GM21717 (cell line): Measurements from ENCODE around the gene SLC6A7.

Experiments used
- ATAC-seq: cut with Tn5 transposase; IDR thresholded peaks from one replicate; pipeline ENCODE4 v1.9.1; 2021; ENCODE audit warnings: mild to moderate bottlenecking, moderate library complexity; ENCODE audit not compliant: unreplicated experiment

Gene SLC6A7

DNA sequence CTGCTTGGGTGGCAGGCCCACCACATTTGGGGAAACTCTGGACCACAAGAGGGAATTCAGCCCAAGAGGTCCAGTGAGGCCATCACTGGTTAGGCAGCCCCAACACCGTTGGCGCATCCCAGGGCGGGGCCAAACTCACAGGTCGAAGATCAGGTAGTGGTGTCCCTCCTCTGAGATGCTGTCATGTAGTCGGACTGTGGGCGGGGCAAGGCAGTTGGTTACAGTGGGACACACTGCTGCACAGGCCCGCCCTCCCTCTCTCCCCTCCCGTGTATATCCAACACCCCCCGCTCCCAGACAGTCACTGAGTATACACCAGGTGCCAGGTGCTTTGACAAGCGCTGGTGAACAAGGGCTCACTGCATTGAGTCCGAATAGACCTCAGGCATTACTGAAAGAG, 67.6 kb downstream of the SLC6A7 start:
- no peak for ATAC-seq

GRCh38 chr5:150258130-150258529, 68.3 kb downstream of the SLC6A7 start:
- no peak for ATAC-seq
